GM23338 (cell line): ENCODE results near the gene SYMPK. TPM values are rescaled to one million over a fixed set of nuclear protein-coding genes. Genes with fewer than 3 reads are reported as not detected.

ENCODE experiments used
- ATAC-seq: fragments of 200-7000 bp; cut with Tn5 transposase; 3 replicates; pipeline ENCODE4 v1.9.1; 2020
- DNase-seq: peaks from one replicate; pipeline ENCODE4 v3.0.0-alpha.2; 2015; ENCODE audit warnings: low spot score
- H2AFZ ChIP-seq: fragments of 200-600 bp; sonication (generic); 2 replicates; pipeline ENCODE4 v1.8.0; 2016; ENCODE audit warnings: antibody characterized with exemption, mild to moderate bottlenecking, moderate library complexity
- H3F3A ChIP-seq: fragments of 200-600 bp; sonication (generic); replicated peaks from 2 replicates; pipeline ENCODE4 v1.8.0; 2017; ENCODE audit warnings: antibody characterized with exemption, mixed run types, low read depth
- H3K27ac ChIP-seq: fragments of 200-600 bp; sonication (generic); 2 replicates; pipeline ENCODE4 v1.6.1; 2016; ENCODE audit warnings: low read depth
- H3K27me3 ChIP-seq: fragments of 200-600 bp; sonication (generic); 2 replicates; pipeline ENCODE4 v1.8.0; 2016; ENCODE audit warnings: mild to moderate bottlenecking, mixed run types, moderate library complexity; ENCODE audit not compliant: insufficient read depth
- H3K36me3 ChIP-seq: fragments of 200-600 bp; sonication (generic); 2 replicates; pipeline ENCODE4 v1.8.0; 2016; ENCODE audit warnings: mild to moderate bottlenecking; ENCODE audit not compliant: insufficient read depth
- H3K4me1 ChIP-seq: fragments of 200-600 bp; sonication (generic); 2 replicates; pipeline ENCODE4 v1.8.0; 2016; ENCODE audit warnings: mild to moderate bottlenecking, moderate library complexity; ENCODE audit not compliant: insufficient read depth
- H3K4me2 ChIP-seq: fragments of 200-600 bp; sonication (generic); 2 replicates; pipeline ENCODE4 v1.7.1; 2017; ENCODE audit warnings: mixed run types
- H3K4me3 ChIP-seq: fragments of 200-600 bp; sonication (generic); 2 replicates; pipeline ENCODE4 v1.6.1; 2016; ENCODE audit warnings: mixed run types
- H3K79me2 ChIP-seq: fragments of 200-600 bp; sonication (generic); replicated peaks from 2 replicates; pipeline ENCODE4 v1.8.0; 2017; ENCODE audit warnings: mild to moderate bottlenecking; ENCODE audit not compliant: insufficient read depth
- H3K9me2 ChIP-seq: fragments of 200-600 bp; sonication (generic); 2 replicates; pipeline ENCODE4 v1.8.0; 2017; ENCODE audit not compliant: insufficient read depth
- H4K20me1 ChIP-seq: fragments of 200-600 bp; sonication (generic); replicated peaks from 2 replicates; pipeline ENCODE4 v1.8.0; 2017; ENCODE audit warnings: mild to moderate bottlenecking; ENCODE audit not compliant: insufficient read depth
- H3K27ac Mint-ChIP-seq: 2 replicates; pipeline ENCODE4 v1.8.0; 2020; ENCODE audit warnings: inconsistent platforms, mild to moderate bottlenecking, moderate library complexity, mixed read lengths
- H3K27me3 Mint-ChIP-seq: 3 replicates; pipeline ENCODE4 v1.8.0; 2022; ENCODE audit warnings: low read depth, mild to moderate bottlenecking, moderate library complexity, mixed read lengths, inconsistent platforms; ENCODE audit not compliant: insufficient read depth, poor library complexity
- H3K36me3 Mint-ChIP-seq: 3 replicates; pipeline ENCODE4 v1.8.0; 2021; ENCODE audit warnings: low read depth, mild to moderate bottlenecking, inconsistent platforms, moderate library complexity, mixed read lengths
- H3K4me1 Mint-ChIP-seq: 3 replicates; pipeline ENCODE4 v1.8.0; 2020; ENCODE audit warnings: mild to moderate bottlenecking, inconsistent platforms, mixed read lengths
- H3K4me3 Mint-ChIP-seq: 3 replicates; pipeline ENCODE4 v1.8.0; 2021; ENCODE audit warnings: moderate library complexity, mild to moderate bottlenecking, inconsistent platforms, mixed read lengths
- H3K9me3 Mint-ChIP-seq: 3 replicates; pipeline ENCODE4 v1.8.0; 2020; ENCODE audit warnings: moderate library complexity, mild to moderate bottlenecking, inconsistent platforms, mixed read lengths
- CTCF ChIP-seq, 2 experiments: fragments of 200-600 bp in 1 of 2; sonication (generic) in 1 of 2; conservative IDR thresholded peaks; 2 replicates each; pipeline versions ENCODE4 v1.5.1 to v1.6.1; 2016 to 2017; ENCODE audit warnings: antibody characterized with exemption in 2 of 2, low read depth in 2 of 2, mild to moderate bottlenecking in 2 of 2, moderate library complexity in 1 of 2
- POLR2AphosphoS5 ChIP-seq: IDR thresholded peaks from 2 replicates; pipeline ENCODE4 v1.6.1; 2016; ENCODE audit warnings: antibody characterized with exemption, low read depth
- ZNF114 ChIP-seq: fragments of 250-450 bp; sonication (Bioruptor Pico); IDR thresholded peaks from 2 replicates; pipeline ENCODE4 v1.5.0; 2020; ENCODE audit warnings: mild to moderate bottlenecking, moderate library complexity
- polyA plus RNA-seq: library from polyadenylated mRNA; unstranded; fragments of >200 nt; fragmentation: Nextera tagmentation; extraction: Ambion mirVana; gene quantifications from 2 replicates; pipeline ENCODE4 v1.2.1, GENCODE V29; 2016
- total RNA-seq: library from RNA; depleted of rRNA; stranded (reverse); fragments of >200 nt; shearing (Covaris generic); gene quantifications from 2 replicates; pipeline ENCODE4 v1.2.3, GENCODE V29; 2014

Gene SYMPK
- total and polyA plus RNA-seq, 2 experiments from 2014 or later: 36.8 to 82.1 TPM

- H3K36me3 Mint-ChIP-seq: peaks cover 33% of the 10 kb centered on the region
- H3K9me3 Mint-ChIP-seq: no peaks in the 10 kb centered on the region; the same call in 2 of the 3 replicates
- TF ChIP-seq POLR2AphosphoS5 (0 out of 2 replicates have a peak, but pooled peaks have one; percentile 11), ZNF114 (CRISPR knock-in tag) (no peak)
- H3K27me3 Mint-ChIP-seq: peaks cover 36% of the 10 kb centered on the region
- peaks cover 30% of the 10 kb centered on the region for H3F3A ChIP-seq
- DNase-seq (no peak), ATAC-seq (no peak)
- peaks cover 9% of the 10 kb centered on the region; the same call in 1 of the 2 replicates for H3K4me1 ChIP-seq
- no peak overlapping the region for H3K4me2 ChIP-seq
- H3K79me2 ChIP-seq: no peaks in the 10 kb centered on the region
- 0 out of 2 replicates have a peak, but pooled peaks cover 3% of the 10 kb centered on the region for H3K36me3 ChIP-seq
- no peaks in the 10 kb centered on the region for H3K27me3 ChIP-seq
- no peak overlapping the region for H2AFZ ChIP-seq
- no peak overlapping the region; the same call in 1 of the 2 replicates for H3K27ac ChIP-seq
- H3K4me3 Mint-ChIP-seq: peak overlapping the region; percentile 40; the same call in 2 of the 3 replicates
- peak overlapping the region; percentile 76; the same call in 1 of the 2 replicates for H3K4me3 ChIP-seq
- H3K4me1 Mint-ChIP-seq: peaks cover 15% of the 10 kb centered on the region
- peak overlapping the region; percentile 78 for H3K27ac Mint-ChIP-seq
- H4K20me1 ChIP-seq: peaks cover 3% of the 10 kb centered on the region; the same call in 1 of the 2 replicates
- H3K9me2 ChIP-seq: no peaks in the 10 kb centered on the region
These were observed 90.7 kb downstream of the SYMPK start for GRCh38 chr19:45772130-45772840.

- H3F3A ChIP-seq: peaks cover 29% of the 10 kb centered on the region
- peak overlapping the region; percentile 76 for H3K4me3 ChIP-seq
- Mint-ChIP-seq H3K27me3 (peaks cover 33% of the 10 kb centered on the region), H3K27ac (peak overlapping the region; percentile 82), H3K4me1 (peaks cover 15% of the 10 kb centered on the region), H3K9me3 (no peaks in the 10 kb centered on the region; the same call in 2 of the 3 replicates), H3K36me3 (peaks cover 25% of the 10 kb centered on the region), H3K4me3 (peak overlapping the region; percentile 91)
- H3K4me1 ChIP-seq: peaks cover 15% of the 10 kb centered on the region; the same call in 1 of the 2 replicates
- H3K27me3 ChIP-seq: no peaks in the 10 kb centered on the region
- ATAC-seq: no peak
- H3K36me3 ChIP-seq: 0 out of 2 replicates have a peak, but pooled peaks cover 3% of the 10 kb centered on the region
- no peaks in the 10 kb centered on the region for H3K79me2 ChIP-seq
- H3K27ac ChIP-seq: peak overlapping the region; percentile 80
- TF ChIP-seq CTCF (conservative IDR thresholded peaks at IDR 0.05; ENCODE audit: low read depth in 2 of 2) (peak in 1 of 2 experiments; percentile 21; a peak in 2 of 4 replicates), POLR2AphosphoS5 (no peak)
- peak overlapping the region; percentile 87 for H3K4me2 ChIP-seq
- DNase-seq: peak; percentile 62
- H3K9me2 ChIP-seq: no peaks in the 10 kb centered on the region
- no peak overlapping the region for H2AFZ ChIP-seq
- peaks cover 3% of the 10 kb centered on the region; the same call in 1 of the 2 replicates for H4K20me1 ChIP-seq
These were observed 91.5 kb downstream of the SYMPK start for GRCh38 chr19:45771311-45771933.
